NK-92 (cell line): Measurements from ENCODE around the gene ACSM5.
"Not testable (repeated sequence)": the region's sequence is repeated elsewhere in the genome, so short reads cannot be mapped to it uniquely, and the experiment has no call there.

Source experiments
- DNase-seq: peaks from one replicate; lab custom pipeline; 2025; ENCODE audit not compliant: unreplicated experiment; lab: John Stamatoyannopoulos, UW

ACSM5 gene

DNA sequence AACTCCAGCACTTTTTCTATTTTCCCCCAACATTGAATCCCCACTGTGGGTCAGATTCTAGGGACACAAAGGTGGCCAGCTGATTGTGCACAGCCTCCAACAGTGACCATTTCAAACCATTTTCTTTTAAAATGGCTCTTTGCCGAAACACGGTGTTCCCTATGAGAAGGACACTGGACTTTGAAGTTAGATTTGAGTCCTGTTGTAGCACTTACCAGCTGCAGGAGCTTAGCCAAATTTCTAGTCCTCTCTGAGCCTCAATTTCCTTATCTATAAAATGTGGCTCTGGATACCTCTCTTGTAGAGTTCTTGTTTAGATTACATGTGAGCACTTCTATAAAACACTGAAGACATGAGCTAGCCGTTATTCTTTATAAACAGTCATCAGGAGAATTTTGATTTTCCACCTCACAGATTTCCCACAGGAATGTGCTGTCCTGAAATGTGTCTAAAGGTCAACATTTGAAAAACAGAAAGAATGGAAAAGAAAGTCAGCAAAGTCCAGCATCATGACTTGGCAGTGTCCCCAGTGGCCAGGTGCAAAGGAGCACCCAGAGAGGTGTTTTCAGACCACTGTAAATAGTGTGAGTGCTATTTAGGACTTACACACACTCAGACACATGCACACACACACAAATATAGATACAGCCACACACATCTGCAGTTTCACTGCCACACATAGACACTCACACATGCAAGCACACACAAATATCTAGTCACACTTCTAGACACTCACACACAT lies 37.5 kb downstream of the ACSM5 start:
- not testable (repeated sequence) for DNase-seq

DNA sequence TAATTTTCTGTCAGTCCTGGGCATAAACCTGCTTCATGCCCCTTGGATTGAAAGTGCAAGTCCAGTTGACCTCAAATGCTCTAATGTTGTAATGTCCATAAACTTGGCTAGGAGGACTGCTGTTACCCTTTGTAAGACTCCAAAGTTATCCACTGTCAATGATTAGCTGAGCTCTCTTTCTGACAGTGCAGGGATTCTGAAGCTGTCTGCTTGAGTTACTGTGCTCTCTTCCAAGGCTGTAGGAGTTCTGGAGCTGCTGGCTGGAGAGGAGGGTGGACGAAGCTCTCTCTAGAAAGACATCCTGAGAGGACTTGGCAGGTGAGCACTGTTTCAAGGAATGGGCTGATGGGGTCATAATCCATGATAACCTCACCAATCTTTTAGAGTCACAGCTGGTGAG lies 42.0 kb downstream of the ACSM5 start, which contains the start of gene ACSM2A:
ACSM2A (plus strand) TSS at position 158 of the 400 bp plus-strand sequence. CDS start 8,594 bp downstream, outside the sequence.
- not testable (repeated sequence) for DNase-seq

DNA sequence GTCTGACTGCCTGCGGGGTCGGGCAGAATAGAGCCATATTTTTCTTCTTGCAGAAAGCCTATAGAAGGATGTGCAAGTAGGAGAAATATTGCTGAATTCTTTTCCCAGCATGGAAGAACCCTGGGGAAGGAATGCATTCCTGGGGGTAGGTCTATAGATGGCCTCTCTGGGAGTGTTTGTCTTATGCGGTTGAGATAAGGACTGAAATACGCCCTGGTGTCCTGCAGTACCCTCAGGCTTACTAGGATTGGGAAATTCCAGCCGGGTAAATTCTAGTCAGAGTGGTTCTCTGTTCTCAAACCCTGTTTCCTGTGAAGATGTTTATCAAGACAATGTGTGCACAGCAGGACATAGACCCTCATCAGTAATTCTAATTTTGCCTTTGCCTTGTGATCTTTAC lies 44.3 kb downstream of the ACSM5 start:
- DNase-seq = not testable (repeated sequence)

DNA sequence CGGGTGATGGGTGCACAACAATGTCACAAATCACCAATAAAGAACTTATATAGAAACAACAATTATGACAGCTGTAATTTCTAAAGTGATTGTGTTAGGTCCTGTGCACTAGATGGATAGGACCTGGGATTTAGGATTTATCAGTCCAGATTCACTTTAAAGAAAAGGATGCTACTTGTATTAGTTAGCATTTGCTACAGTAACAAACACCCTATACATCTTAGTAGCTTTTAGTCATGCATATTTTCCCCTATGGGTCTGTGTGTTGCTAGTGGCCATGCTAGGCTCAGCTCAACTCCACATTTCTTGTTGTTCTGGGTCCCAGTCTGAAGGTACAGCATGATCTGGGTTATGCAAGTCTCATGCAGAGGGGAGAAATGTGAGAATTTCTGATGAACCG lies 49.9 kb downstream of the ACSM5 start:
- DNase-seq = not testable (repeated sequence)

DNA sequence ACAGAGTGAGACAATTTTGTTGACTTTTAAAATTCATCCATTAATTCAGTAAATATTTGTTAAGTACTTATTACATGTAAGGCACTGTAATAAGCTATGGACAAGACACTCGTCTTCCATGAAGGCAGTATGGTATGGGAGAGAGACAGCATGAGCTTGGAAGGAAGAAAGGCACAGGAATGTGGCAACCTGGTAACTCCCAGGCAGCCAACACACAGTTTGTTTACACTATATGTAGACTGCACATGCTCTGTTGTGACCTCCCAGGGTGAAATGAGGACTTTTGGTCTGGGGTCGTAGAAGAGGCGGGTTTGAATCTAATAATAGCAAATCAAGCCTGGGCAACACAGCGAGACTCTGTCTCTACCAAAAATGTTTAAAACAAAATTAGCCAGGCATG lies 51.0 kb downstream of the ACSM5 start:
- not testable (repeated sequence) for DNase-seq

DNA sequence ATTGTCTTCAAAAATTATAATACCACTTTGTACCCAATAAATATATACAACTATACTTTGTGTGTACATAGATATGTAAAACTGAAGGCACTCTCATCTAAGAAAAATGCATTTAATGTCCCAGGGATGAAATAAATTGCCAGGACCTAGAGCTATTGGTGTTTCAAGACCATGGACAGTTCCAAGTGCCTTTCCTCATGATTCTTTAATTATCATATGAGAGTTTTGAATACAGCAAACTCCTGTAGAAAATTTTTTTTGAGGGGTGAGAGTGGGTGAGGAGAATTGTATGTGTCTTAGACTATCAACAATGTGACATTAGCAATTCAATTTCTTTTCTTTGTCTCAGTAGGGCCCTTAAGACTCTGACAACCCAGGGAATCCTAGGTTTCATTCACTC lies 59.6 kb downstream of the ACSM5 start:
- not testable (repeated sequence) for DNase-seq

DNA sequence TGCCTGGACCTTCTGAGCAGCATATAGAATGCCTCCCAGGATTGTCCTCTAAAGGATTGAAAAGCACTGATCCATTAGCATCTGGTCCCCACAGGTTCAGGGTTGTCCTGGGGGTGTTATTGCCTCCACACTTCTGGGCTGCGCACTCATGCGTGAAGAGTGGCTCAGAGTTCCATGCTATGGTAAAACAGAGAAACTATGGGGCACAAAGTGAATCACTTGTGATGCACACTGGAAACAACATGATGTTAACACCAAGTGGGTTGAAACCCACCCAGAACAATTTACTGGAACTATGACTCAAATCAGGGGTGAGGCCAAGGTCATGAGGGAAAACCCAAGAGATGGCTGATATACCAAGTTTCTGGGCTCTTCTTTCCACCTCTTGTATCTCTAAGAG lies 60.6 kb downstream of the ACSM5 start:
- DNase-seq = not testable (repeated sequence)

DNA sequence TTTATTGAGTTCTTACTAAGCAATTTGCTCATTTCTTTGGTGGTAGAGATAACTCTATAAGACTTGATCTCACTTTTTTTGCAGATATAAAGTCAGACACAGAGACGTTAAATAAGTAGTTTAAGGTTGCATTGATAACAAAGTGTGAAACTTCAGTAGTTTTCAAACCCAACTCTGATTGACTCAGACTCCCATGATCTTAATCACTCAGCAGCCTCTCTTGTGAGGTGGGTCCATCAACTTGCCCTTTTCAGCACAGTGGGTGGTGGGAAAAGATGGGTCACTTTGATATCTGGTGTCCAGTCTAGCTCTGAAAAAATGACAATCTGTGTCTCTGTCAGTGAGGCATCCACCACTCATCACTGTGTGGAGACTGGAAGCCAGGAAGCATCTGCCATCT lies 61.4 kb downstream of the ACSM5 start:
- not testable (repeated sequence) for DNase-seq

DNA sequence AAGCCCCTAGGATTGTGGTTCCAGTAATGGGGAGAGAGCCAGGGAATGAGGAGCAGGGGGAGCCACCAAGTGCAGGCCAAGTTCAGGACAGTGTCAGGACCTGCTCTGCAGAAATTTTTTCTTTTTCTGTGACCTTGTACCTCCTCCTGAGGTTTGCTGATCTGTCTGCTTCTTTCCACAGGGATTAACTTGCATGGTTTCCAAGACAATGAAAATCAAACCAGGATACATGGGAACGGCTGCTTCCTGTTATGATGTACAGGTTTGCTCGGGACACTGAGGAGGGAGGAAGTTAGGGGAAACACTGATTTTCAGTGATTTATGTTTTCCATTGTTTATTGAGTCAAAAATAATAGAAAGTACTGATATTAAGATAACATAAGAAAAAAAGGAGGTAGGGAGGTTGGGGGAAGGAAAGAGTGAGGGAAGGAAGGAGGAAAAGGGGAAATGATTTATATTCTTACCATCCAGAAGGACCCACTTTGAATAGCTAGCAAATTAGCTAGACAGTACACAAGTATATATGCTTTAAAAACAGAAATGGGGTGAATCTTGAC lies 67.9 kb downstream of the ACSM5 start:
- not testable (repeated sequence) for DNase-seq

DNA sequence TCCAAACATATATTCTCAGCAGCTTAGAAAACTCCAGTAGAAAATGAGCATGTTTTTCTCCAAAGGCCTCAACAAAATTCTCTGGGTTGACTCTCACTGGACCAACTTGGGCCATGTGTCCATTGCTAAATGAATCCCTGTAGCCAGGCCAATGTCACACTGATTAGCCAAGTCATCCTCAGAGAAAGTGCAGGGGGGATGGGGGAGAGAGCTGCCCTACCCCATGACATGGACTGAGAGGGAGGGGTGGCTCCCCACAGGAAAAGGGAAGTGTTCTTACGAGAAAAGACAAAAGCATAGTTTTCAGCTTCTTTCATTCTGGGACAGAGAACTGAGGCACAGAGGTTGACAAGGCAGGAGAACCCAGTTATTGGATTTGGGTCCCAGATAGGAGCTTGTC lies 74.7 kb downstream of the ACSM5 start:
- DNase-seq = not testable (repeated sequence)

DNA sequence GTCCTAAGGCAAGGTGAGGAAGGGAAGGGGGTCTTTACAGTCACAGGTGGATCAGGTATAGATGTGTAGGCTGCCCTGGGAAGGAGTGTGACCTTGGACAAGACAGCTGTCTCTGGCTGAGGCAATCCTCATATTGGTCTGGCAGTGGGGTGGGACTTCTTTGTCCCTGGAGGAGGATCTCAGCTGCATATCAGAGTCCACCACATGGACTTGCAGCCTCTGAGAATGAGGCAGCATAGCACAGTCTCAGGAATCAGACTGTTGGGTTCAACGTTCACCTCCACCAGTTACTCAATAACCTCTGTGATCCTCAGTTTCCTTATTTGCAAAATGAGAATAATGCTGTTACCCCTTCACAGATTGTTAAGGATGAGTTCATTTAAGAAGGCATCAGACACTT lies 75.4 kb downstream of the ACSM5 start:
- no peak for DNase-seq

DNA sequence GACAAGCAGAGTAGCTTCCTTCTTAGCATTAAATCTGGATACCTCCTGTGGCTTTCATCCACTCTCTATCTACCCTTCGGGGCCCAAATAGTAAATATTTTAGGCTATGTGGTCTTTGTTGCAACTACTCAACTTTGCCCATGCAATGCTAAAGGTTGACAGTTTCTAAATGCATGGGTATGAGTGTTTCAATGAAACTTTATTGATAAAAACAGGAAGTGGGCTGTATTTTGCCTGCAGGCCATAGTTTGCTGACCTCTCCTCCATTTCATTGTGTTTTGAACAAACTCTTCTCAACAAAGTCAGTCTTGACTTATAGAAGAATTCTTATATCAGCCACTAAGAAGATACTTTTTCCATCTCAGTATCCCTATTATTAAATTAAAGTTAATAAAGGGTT lies 76.1 kb downstream of the ACSM5 start:
- no peak for DNase-seq
